ENCODE data around the gene PARP16. TPM values are rescaled to one million over a fixed set of nuclear protein-coding genes. Genes with fewer than 3 reads are reported as not detected.

Gene PARP16
- total and polyA plus RNA-seq, 2 donors from 2014 or later: 7.0 to 7.8 TPM

DNA sequence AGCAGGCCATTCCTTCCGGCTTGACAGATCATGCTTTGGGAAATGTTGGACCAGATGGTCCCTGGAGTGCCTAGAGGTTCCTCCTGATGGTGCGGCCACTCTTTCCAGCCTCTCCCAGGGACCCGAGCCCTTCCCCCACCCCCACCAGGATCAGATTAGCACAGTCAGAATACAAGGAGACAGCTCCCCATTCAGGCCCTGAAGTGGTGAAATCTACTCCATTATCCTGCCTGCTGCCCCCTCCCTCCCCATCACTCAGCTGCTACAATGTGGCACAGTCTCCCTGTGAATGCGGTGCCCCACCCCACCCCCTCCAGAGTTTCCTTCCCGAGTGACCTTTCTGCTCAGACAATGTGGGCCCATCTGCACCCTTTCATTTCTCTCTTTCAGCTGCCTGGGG, 47.2 kb upstream of the PARP16 start:
- H3K9ac ChIP-seq (ENCODE audit: low read length in 3 of 3): no peak overlapping the region
- no peak overlapping the region for H3K4me3 ChIP-seq (ENCODE audit: low read length in 3 of 3)
- H3K36me3 ChIP-seq (ENCODE audit: control insufficient read depth in 2 of 3, insufficient read depth in 3 of 3, low read length in 3 of 3): no peaks in the 10 kb centered on the region
- TF ChIP-seq CTCF (IDR thresholded peaks at IDR 0.05; ENCODE audit: borderline replicate concordance, extremely low read depth, insufficient read depth): no peak
- no peaks in the 10 kb centered on the region for H3K4me1 ChIP-seq (ENCODE audit: control insufficient read depth in 2 of 3, insufficient read depth in 2 of 3, low read depth in 1 of 3, low read length in 3 of 3)
- FAIRE-seq (no peak), DNase-seq (peak in 2 of 5 donors; percentile 18 to 48)
- no peaks in the 10 kb centered on the region for H3K9me3 ChIP-seq (ENCODE audit: control insufficient read depth in 2 of 3, insufficient read depth in 1 of 3, low read length in 3 of 3)
- intact Hi-C loops (cut with DNase I): no loop called here
- no peaks in the 10 kb centered on the region for H3K27me3 ChIP-seq (ENCODE audit: control insufficient read depth, insufficient read depth, low read length)
- H3K27ac ChIP-seq (ENCODE audit: low read depth in 2 of 2, low read length in 2 of 2): no peak overlapping the region

GRCh38 chr15:65333148-65333820, 46.6 kb upstream of the PARP16 start:
- Histone ChIP-seq H3K36me3 (ENCODE audit: control insufficient read depth in 2 of 3, insufficient read depth in 3 of 3, low read length in 3 of 3) (no peaks in the 10 kb centered on the region), H3K27me3 (ENCODE audit: control insufficient read depth, insufficient read depth, low read length) (no peaks in the 10 kb centered on the region), H3K4me3 (ENCODE audit: low read length in 3 of 3) (no peak overlapping the region), H3K27ac (ENCODE audit: low read depth in 2 of 2, low read length in 2 of 2) (no peak overlapping the region), H3K4me1 (ENCODE audit: control insufficient read depth in 2 of 3, insufficient read depth in 2 of 3, low read depth in 1 of 3, low read length in 3 of 3) (no peaks in the 10 kb centered on the region), H3K9me3 (ENCODE audit: control insufficient read depth in 2 of 3, insufficient read depth in 1 of 3, low read length in 3 of 3) (no peaks in the 10 kb centered on the region), H3K9ac (ENCODE audit: low read length in 3 of 3) (no peak overlapping the region)
- no peak for FAIRE-seq
- intact Hi-C loops (cut with DNase I): no loop called here
- peak in 2 of 5 donors; percentile 60 to 69 for DNase-seq
- no peak for TF ChIP-seq CTCF (IDR thresholded peaks at IDR 0.05; ENCODE audit: borderline replicate concordance, extremely low read depth, insufficient read depth)

DNA sequence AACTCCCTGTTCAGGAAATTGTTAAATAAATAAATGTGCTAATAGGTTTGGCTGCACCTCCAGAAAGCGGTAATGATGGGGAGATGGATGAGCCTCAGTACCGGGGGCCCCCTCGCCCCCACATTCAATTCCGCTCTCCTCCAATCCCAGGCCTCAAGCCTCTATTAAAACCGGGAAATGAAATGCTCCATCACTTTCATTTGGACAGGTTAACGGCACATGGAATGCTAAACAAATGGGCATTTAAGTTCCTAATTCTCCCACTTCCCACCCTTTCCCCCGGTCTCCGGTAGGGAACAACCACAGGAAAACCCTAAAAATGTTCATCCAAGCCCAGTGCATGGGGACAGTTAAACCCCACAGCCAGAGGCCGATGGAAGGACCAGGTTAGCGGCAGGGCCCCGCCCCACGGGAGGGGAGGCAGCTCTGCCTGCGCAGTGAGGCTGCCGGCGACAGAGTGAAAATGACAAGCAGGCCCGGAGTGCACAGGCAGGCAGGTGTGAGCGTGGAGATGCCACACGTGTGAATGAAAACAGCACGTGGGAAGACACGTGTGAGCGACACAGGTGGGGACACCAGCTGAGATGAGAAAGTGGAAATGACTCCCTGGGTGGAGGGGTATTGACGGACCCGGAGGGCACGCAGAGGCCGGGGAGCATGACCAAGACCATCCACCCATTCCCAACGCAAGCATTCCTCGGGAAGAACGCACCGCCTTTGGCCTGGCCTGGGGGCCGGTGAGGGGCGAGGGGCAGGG, 45.9 kb upstream of the PARP16 start:
- H3K9me3 ChIP-seq (ENCODE audit: control insufficient read depth in 2 of 3, insufficient read depth in 1 of 3, low read length in 3 of 3): no peaks in the 10 kb centered on the region
- no peak for FAIRE-seq
- H3K4me3 ChIP-seq (ENCODE audit: low read length in 3 of 3): no peak overlapping the region
- no peaks in the 10 kb centered on the region for H3K4me1 ChIP-seq (ENCODE audit: control insufficient read depth in 2 of 3, insufficient read depth in 2 of 3, low read depth in 1 of 3, low read length in 3 of 3)
- TF ChIP-seq CTCF (IDR thresholded peaks at IDR 0.05; ENCODE audit: borderline replicate concordance, extremely low read depth, insufficient read depth): no peak
- no peaks in the 10 kb centered on the region for H3K27me3 ChIP-seq (ENCODE audit: control insufficient read depth, insufficient read depth, low read length)
- H3K27ac ChIP-seq (ENCODE audit: low read depth in 2 of 2, low read length in 2 of 2): no peak overlapping the region
- H3K9ac ChIP-seq (ENCODE audit: low read length in 3 of 3): no peak overlapping the region
- intact Hi-C loops (cut with DNase I): no loop called here
- DNase-seq: peak in 4 of 5 donors; percentile 4 to 75 (median 65)
- H3K36me3 ChIP-seq (ENCODE audit: control insufficient read depth in 2 of 3, insufficient read depth in 3 of 3, low read length in 3 of 3): no peaks in the 10 kb centered on the region

Data from kidney (tissue), 14 donors.